Measurements from ENCODE around the gene MRGPRX4. TPM values are rescaled to one million over a fixed set of nuclear protein-coding genes. Genes with fewer than 3 reads are reported as not detected.
A peak's percentile ranks its signal among the peaks of the same experiment; 100 is the strongest.

Gene MRGPRX4
- polyA plus RNA-seq, 2 of the 4 experiments (the other 2 are of a cell fraction), result not detected

DNA sequence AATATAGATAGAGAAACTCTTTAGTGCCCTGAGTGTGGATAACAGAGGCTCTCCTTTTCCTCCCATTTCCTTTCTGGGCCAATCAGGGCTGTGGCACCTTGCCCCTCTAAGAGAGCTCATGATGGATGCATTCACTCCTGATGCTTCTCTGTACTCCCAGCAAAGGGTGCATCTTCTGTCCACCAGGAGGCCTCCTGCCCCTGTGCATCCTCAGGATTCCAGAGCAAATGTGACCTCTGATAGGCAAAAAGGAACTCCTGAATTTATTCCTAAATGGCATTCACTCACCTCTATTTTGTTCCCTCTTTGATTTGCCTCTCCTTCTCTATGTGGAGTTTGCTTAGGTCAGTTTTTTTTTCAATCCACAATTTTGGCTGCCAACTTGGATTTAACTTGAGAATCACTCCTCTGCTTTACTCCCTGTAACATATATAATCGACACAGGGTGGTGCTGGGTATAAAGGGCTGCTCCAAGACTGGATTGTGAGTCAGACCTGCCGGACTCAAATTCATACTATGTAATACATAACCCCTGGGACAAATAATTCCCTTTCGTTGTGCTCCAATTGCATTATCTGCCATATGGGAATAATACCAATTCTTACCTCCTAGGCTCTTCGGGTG lies 1.1 kb upstream of the MRGPRX4 start:
- no peak overlapping the region for H3K4me3 ChIP-seq
- no peak overlapping the region for H3K4me2 ChIP-seq
- peak; percentile 67 for TF ChIP-seq SMC3 (IDR thresholded peaks at IDR 0.05)
- TF ChIP-seq RNF2 (IDR thresholded peaks at IDR 0.05; ENCODE audit: borderline replicate concordance, low read depth), result no peak
- peak; percentile 68 to 81 for TF ChIP-seq RAD21 (conservative IDR thresholded peaks at IDR 0.05 in 1 of 2, IDR thresholded peaks at IDR 0.05 in 1 of 2)
- no peak for TF ChIP-seq HOXB5 (CRISPR knock-in tag; IDR thresholded peaks at IDR 0.05)
- no peak for TF ChIP-seq ZSCAN20 (CRISPR knock-in tag; IDR thresholded peaks at IDR 0.05)
- TF ChIP-seq, protein P1, sequence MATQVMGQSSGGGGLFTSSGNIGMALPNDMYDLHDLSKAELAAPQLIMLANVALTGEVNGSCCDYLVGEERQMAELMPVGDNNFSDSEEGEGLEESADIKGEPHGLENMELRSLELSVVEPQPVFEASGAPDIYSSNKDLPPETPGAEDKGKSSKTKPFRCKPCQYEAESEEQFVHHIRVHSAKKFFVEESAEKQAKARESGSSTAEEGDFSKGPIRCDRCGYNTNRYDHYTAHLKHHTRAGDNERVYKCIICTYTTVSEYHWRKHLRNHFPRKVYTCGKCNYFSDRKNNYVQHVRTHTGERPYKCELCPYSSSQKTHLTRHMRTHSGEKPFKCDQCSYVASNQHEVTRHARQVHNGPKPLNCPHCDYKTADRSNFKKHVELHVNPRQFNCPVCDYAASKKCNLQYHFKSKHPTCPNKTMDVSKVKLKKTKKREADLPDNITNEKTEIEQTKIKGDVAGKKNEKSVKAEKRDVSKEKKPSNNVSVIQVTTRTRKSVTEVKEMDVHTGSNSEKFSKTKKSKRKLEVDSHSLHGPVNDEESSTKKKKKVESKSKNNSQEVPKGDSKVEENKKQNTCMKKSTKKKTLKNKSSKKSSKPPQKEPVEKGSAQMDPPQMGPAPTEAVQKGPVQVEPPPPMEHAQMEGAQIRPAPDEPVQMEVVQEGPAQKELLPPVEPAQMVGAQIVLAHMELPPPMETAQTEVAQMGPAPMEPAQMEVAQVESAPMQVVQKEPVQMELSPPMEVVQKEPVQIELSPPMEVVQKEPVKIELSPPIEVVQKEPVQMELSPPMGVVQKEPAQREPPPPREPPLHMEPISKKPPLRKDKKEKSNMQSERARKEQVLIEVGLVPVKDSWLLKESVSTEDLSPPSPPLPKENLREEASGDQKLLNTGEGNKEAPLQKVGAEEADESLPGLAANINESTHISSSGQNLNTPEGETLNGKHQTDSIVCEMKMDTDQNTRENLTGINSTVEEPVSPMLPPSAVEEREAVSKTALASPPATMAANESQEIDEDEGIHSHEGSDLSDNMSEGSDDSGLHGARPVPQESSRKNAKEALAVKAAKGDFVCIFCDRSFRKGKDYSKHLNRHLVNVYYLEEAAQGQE (IDR thresholded peaks at IDR 0.05), result no peak
- TF ChIP-seq PHF8 (IDR thresholded peaks at IDR 0.05; ENCODE audit: borderline replicate concordance, low read depth), result no peak
- TF ChIP-seq NFE2L2 (conservative IDR thresholded peaks at IDR 0.05; ENCODE audit: low read length), result no peak
- no peak for TF ChIP-seq MYC (IDR thresholded peaks at IDR 0.05; ENCODE audit: borderline replicate concordance, low read length)
- TF ChIP-seq, protein P2, sequence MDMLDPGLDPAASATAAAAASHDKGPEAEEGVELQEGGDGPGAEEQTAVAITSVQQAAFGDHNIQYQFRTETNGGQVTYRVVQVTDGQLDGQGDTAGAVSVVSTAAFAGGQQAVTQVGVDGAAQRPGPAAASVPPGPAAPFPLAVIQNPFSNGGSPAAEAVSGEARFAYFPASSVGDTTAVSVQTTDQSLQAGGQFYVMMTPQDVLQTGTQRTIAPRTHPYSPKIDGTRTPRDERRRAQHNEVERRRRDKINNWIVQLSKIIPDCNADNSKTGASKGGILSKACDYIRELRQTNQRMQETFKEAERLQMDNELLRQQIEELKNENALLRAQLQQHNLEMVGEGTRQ (IDR thresholded peaks at IDR 0.05), result no peak
- TF ChIP-seq, protein P3, sequence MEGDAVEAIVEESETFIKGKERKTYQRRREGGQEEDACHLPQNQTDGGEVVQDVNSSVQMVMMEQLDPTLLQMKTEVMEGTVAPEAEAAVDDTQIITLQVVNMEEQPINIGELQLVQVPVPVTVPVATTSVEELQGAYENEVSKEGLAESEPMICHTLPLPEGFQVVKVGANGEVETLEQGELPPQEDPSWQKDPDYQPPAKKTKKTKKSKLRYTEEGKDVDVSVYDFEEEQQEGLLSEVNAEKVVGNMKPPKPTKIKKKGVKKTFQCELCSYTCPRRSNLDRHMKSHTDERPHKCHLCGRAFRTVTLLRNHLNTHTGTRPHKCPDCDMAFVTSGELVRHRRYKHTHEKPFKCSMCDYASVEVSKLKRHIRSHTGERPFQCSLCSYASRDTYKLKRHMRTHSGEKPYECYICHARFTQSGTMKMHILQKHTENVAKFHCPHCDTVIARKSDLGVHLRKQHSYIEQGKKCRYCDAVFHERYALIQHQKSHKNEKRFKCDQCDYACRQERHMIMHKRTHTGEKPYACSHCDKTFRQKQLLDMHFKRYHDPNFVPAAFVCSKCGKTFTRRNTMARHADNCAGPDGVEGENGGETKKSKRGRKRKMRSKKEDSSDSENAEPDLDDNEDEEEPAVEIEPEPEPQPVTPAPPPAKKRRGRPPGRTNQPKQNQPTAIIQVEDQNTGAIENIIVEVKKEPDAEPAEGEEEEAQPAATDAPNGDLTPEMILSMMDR (IDR thresholded peaks at IDR 0.05), result peak; percentile 60
- no peak for TF ChIP-seq CBX2 (IDR thresholded peaks at IDR 0.05; ENCODE audit: borderline replicate concordance, low read depth)
- ATAC-seq (peak; percentile 94 to 98), DNase-seq (ENCODE audit: low read depth in 1 of 2, low spot score in 1 of 2) (peak; percentile 37 to 45), FAIRE-seq (no peak)
- no peak overlapping the region for H3K27ac ChIP-seq
- CTCF ChIA-PET, result interaction anchor here (0.6 to 1.6 kb wide), 10 partner anchors 10 to 597 kb away, joined by 3 to 5 read pairs (median 3); no protein-coding TSS in a partner anchor
- H3K4me1 ChIP-seq, result no peaks in the 10 kb centered on the region
- POLR2A ChIA-PET, result no interaction called here
- peaks cover 4% of the 10 kb centered on the region; the same call in 2 of the 3 replicates for H3K9me3 ChIP-seq
- 16% methylated on average over 4 of the region's 4 CpGs for WGBS (ENCODE audit: missing lambda C conversion rate)

DNA sequence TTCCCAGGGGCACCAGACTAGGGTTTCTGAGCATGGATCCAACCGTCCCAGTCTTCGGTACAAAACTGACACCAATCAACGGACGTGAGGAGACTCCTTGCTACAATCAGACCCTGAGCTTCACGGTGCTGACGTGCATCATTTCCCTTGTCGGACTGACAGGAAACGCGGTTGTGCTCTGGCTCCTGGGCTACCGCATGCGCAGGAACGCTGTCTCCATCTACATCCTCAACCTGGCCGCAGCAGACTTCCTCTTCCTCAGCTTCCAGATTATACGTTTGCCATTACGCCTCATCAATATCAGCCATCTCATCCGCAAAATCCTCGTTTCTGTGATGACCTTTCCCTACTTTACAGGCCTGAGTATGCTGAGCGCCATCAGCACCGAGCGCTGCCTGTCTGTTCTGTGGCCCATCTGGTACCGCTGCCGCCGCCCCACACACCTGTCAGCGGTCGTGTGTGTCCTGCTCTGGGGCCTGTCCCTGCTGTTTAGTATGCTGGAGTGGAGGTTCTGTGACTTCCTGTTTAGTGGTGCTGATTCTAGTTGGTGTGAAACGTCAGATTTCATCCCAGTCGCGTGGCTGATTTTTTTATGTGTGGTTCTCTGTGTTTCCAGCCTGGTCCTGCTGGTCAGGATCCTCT lies 709 bp downstream of the MRGPRX4 start:
- DNase-seq (ENCODE audit: low read depth in 1 of 2, low spot score in 1 of 2) (no peak), ATAC-seq (no peak), FAIRE-seq (no peak)
- ChIA-PET POLR2A (no interaction called here), CTCF (no interaction called here)
- Histone ChIP-seq H3K4me3 (no peak overlapping the region), H3K4me1 (no peaks in the 10 kb centered on the region), H3K27ac (no peak overlapping the region), H3K4me2 (no peak overlapping the region), H3K9me3 (no peaks in the 10 kb centered on the region)
- TF ChIP-seq POLR2AphosphoS2 (conservative IDR thresholded peaks at IDR 0.05; ENCODE audit: low read length) (no peak), HOXB13 (CRISPR knock-in tag; IDR thresholded peaks at IDR 0.05; ENCODE audit: low read depth) (no peak)
- TF ChIP-seq, protein P3 (IDR thresholded peaks at IDR 0.05), result no peak
- TF ChIP-seq, protein P1 (IDR thresholded peaks at IDR 0.05), result no peak
- 70% methylated on average over 28 of the region's 28 CpGs for WGBS (ENCODE audit: missing lambda C conversion rate)

Measured in A549 (cell line).